ENCODE measurements around the gene ZCCHC14.

GRCh38 chr16:87472142-87472778 is 20.6 kb downstream of the ZCCHC14 start:
- TF ChIP-seq CBX2 (IDR thresholded peaks at IDR 0.05; ENCODE audit: borderline replicate concordance, low read depth): no peak
- no peak for TF ChIP-seq RCOR1 (IDR thresholded peaks at IDR 0.05; ENCODE audit: low read depth, low read length)
- TF ChIP-seq TP53 (CRISPR knock-in tag; IDR thresholded peaks at IDR 0.05): no peak

Measured in A549 (cell line).